Fibroblast of skin of scalp (primary cell): ENCODE results near the gene PAOX. TPM values are rescaled to one million over a fixed set of nuclear protein-coding genes. Genes with fewer than 3 reads are reported as not detected.
A peak's percentile ranks its signal among the peaks of the same experiment; 100 is the strongest.

Source experiments
- DNase-seq: peaks from one replicate; pipeline ENCODE4 v3.0.0-alpha.2; 2013
- polyA plus RNA-seq, 2 experiments: library from polyadenylated mRNA; unstranded; fragments of 120-200 nt; gene quantifications; one replicate each; pipeline ENCODE4 v1.2.1, GENCODE V29; 2013; ENCODE audit not compliant: insufficient read length in 2 of 2

Gene PAOX
- 3.9 TPM for polyA plus RNA-seq (2013, experiment 1 of 2; ENCODE audit: insufficient read length)
- polyA plus RNA-seq (2013, experiment 2 of 2; ENCODE audit: insufficient read length) = 2.8 TPM

GRCh38 chr10:133379152-133379800 lies at the start of gene PAOX:
PAOX (plus strand) TSS chr10:133379262; CDS start chr10:133379317, 55 bp downstream.
- DNase-seq = peak; percentile 62

- DNase-seq = peak; percentile 84
Observed at GRCh38 chr10:133329491-133330202, 49.4 kb upstream of the PAOX start.

GRCh38 chr10:133332936-133333699 lies 45.9 kb upstream of the PAOX start:
- DNase-seq = no peak

GRCh38 chr10:133334503-133335245 lies 44.4 kb upstream of the PAOX start:
- DNase-seq = no peak

- peak; percentile 35 for DNase-seq
Observed at GRCh38 chr10:133335246-133336117, 43.6 kb upstream of the PAOX start.

GRCh38 chr10:133336118-133336576 lies 42.9 kb upstream of the PAOX start:
- no peak for DNase-seq

GRCh38 chr10:133336577-133337369 lies 42.3 kb upstream of the PAOX start, which contains the start of gene CALY:
CALY (minus strand) TSS chr10:133336896; CDS start chr10:133328989, 7,907 bp downstream.
- no peak for DNase-seq

GRCh38 chr10:133337370-133337725 lies 41.7 kb upstream of the PAOX start:
- DNase-seq = no peak

GRCh38 chr10:133338080-133339071 lies 40.7 kb upstream of the PAOX start:
- no peak for DNase-seq

- no peak for DNase-seq
Observed at GRCh38 chr10:133339708-133340380, 39.2 kb upstream of the PAOX start.

- DNase-seq = no peak
Observed at GRCh38 chr10:133341983-133342382, 37.1 kb upstream of the PAOX start.

- DNase-seq = no peak
Observed at GRCh38 chr10:133342942-133343341, 36.1 kb upstream of the PAOX start.

- no peak for DNase-seq
Observed at GRCh38 chr10:133343558-133343957, 35.5 kb upstream of the PAOX start.

- DNase-seq = no peak
Observed at GRCh38 chr10:133344236-133344635, 34.8 kb upstream of the PAOX start.

- no peak for DNase-seq
Observed at GRCh38 chr10:133346413-133346812, 32.6 kb upstream of the PAOX start.

GRCh38 chr10:133347710-133348517 lies 31.1 kb upstream of the PAOX start:
- DNase-seq = no peak

- DNase-seq = no peak
Observed at GRCh38 chr10:133349160-133349568, 29.9 kb upstream of the PAOX start.

- DNase-seq = no peak
Observed at GRCh38 chr10:133349577-133350011, 29.5 kb upstream of the PAOX start.
